Ovary (tissue), 3 donors: ENCODE results near the gene ARHGEF25.

ENCODE experiments used
- CTCF ChIP-seq, 3 donors: fragments of 450-650 bp in 2 of 3; fragments of 200-600 bp in 1 of 3; IDR thresholded peaks; one replicate each; pipeline versions ENCODE4 v1.5.1 to v1.8.0; 2016 to 2022; ENCODE audit warnings: antibody characterized with exemption in 3 of 3, mild to moderate bottlenecking in 1 of 3
- POLR2A ChIP-seq: fragments of 450-650 bp; IDR thresholded peaks from one replicate; pipeline ENCODE4 v1.6.1; 2017; ENCODE audit warnings: antibody characterized with exemption, mild to moderate bottlenecking, moderate library complexity
- donor health status: DM: no; HTN: no; CAD: no.

- TF ChIP-seq CTCF (IDR thresholded peaks at IDR 0.05) (no peak), POLR2A (no peak)
Observed at GRCh38 chr12:57590479-57590863, 20.8 kb upstream of the ARHGEF25 start.
